Measurements from ENCODE around the gene CCDC136. TPM values are rescaled to one million over a fixed set of nuclear protein-coding genes. Genes with fewer than 3 reads are reported as not detected.

The CCDC136 gene
- polyA plus RNA-seq, 1 donor from 2014 or later = 0.85 TPM

- Mint-ChIP-seq H3K4me3 (no peak overlapping the region), H3K4me1 (no peaks in the 10 kb centered on the region), H3K27me3 (peaks cover 6% of the 10 kb centered on the region), H3K36me3 (no peaks in the 10 kb centered on the region), H3K27ac (no peak overlapping the region), H3K9me3 (no peaks in the 10 kb centered on the region)
Measured at GRCh38 chr7:128848289-128849155, 56.8 kb downstream of the CCDC136 start.

- Mint-ChIP-seq H3K36me3 (no peaks in the 10 kb centered on the region), H3K9me3 (no peaks in the 10 kb centered on the region), H3K27me3 (peaks cover 6% of the 10 kb centered on the region), H3K27ac (no peak overlapping the region), H3K4me1 (no peaks in the 10 kb centered on the region), H3K4me3 (no peak overlapping the region)
Measured at GRCh38 chr7:128849156-128849515, 57.4 kb downstream of the CCDC136 start.

GRCh38 chr7:128849804-128850490, 58.2 kb downstream of the CCDC136 start:
- Mint-ChIP-seq H3K27ac (no peak overlapping the region), H3K4me3 (no peak overlapping the region), H3K9me3 (no peaks in the 10 kb centered on the region), H3K36me3 (no peaks in the 10 kb centered on the region), H3K4me1 (no peaks in the 10 kb centered on the region), H3K27me3 (peaks cover 6% of the 10 kb centered on the region)

- Mint-ChIP-seq H3K9me3 (no peaks in the 10 kb centered on the region), H3K36me3 (no peaks in the 10 kb centered on the region), H3K27me3 (peaks cover 2% of the 10 kb centered on the region), H3K4me3 (no peak overlapping the region), H3K4me1 (no peaks in the 10 kb centered on the region), H3K27ac (no peak overlapping the region)
Measured at GRCh38 chr7:128852537-128853254, 60.9 kb downstream of the CCDC136 start.

- H3K9me3 Mint-ChIP-seq = no peaks in the 10 kb centered on the region
- H3K4me3 Mint-ChIP-seq = no peak overlapping the region
- no peaks in the 10 kb centered on the region for H3K36me3 Mint-ChIP-seq
Measured at GRCh38 chr7:128853799-128854198, 62.0 kb downstream of the CCDC136 start.

GRCh38 chr7:128854396-128854795, 62.6 kb downstream of the CCDC136 start:
- no peaks in the 10 kb centered on the region for H3K4me1 Mint-ChIP-seq
- no peak overlapping the region for H3K4me3 Mint-ChIP-seq
- H3K36me3 Mint-ChIP-seq = no peaks in the 10 kb centered on the region
- H3K27ac Mint-ChIP-seq = no peak overlapping the region
- H3K9me3 Mint-ChIP-seq = no peaks in the 10 kb centered on the region
- peaks cover 2% of the 10 kb centered on the region for H3K27me3 Mint-ChIP-seq

More at GRCh38 chr7:128853799-128854198, 62.0 kb downstream of the CCDC136 start:
- Mint-ChIP-seq H3K27me3 (peaks cover 2% of the 10 kb centered on the region), H3K4me1 (no peaks in the 10 kb centered on the region), H3K27ac (no peak overlapping the region)

- Mint-ChIP-seq H3K36me3 (no peaks in the 10 kb centered on the region), H3K27me3 (peaks cover 2% of the 10 kb centered on the region), H3K27ac (peak overlapping the region in 1 of 3 donors; percentile 46), H3K9me3 (no peaks in the 10 kb centered on the region), H3K4me3 (no peak overlapping the region), H3K4me1 (peaks cover 0 to 3% (median 2%) of the 10 kb centered on the region in 3 donors)
Measured at GRCh38 chr7:128855559-128855958, 63.8 kb downstream of the CCDC136 start.

- H3K27me3 Mint-ChIP-seq = peaks cover 2% of the 10 kb centered on the region
- H3K4me3 Mint-ChIP-seq = no peak overlapping the region
- peak overlapping the region in 1 of 3 donors; percentile 31 for H3K27ac Mint-ChIP-seq
- peaks cover 0 to 3% (median 2%) of the 10 kb centered on the region in 3 donors for H3K4me1 Mint-ChIP-seq
- no peaks in the 10 kb centered on the region for H3K36me3 Mint-ChIP-seq
- no peaks in the 10 kb centered on the region for H3K9me3 Mint-ChIP-seq
Measured at GRCh38 chr7:128856001-128856718, 64.4 kb downstream of the CCDC136 start.

GRCh38 chr7:128858380-128859231, 66.8 kb downstream of the CCDC136 start:
- H3K27ac Mint-ChIP-seq = no peak overlapping the region
- no peaks in the 10 kb centered on the region for H3K27me3 Mint-ChIP-seq
- H3K4me3 Mint-ChIP-seq = no peak overlapping the region
- no peaks in the 10 kb centered on the region for H3K36me3 Mint-ChIP-seq
- H3K4me1 Mint-ChIP-seq = peaks cover 10 to 16% (median 12%) of the 10 kb centered on the region in 3 donors
- no peaks in the 10 kb centered on the region for H3K9me3 Mint-ChIP-seq

GRCh38 chr7:128859232-128860157, 67.7 kb downstream of the CCDC136 start:
- Mint-ChIP-seq H3K9me3 (no peaks in the 10 kb centered on the region), H3K4me3 (no peak overlapping the region)

GRCh38 chr7:128860158-128861073, 68.6 kb downstream of the CCDC136 start:
- peaks cover 15 to 22% (median 20%) of the 10 kb centered on the region in 3 donors for H3K4me1 Mint-ChIP-seq
- no peaks in the 10 kb centered on the region for H3K27me3 Mint-ChIP-seq
- H3K36me3 Mint-ChIP-seq = peaks cover 6% of the 10 kb centered on the region
- H3K9me3 Mint-ChIP-seq = no peaks in the 10 kb centered on the region
- peak overlapping the region in 1 of 3 donors; percentile 59 for H3K27ac Mint-ChIP-seq
- peak overlapping the region in 1 of 4 donors; percentile 54 for H3K4me3 Mint-ChIP-seq

More at GRCh38 chr7:128859232-128860157, 67.7 kb downstream of the CCDC136 start:
- Mint-ChIP-seq H3K27ac (peak overlapping the region in 2 of 3 donors; percentile 29 to 59), H3K4me1 (peaks cover 15 to 18% (median 15%) of the 10 kb centered on the region in 3 donors), H3K36me3 (no peaks in the 10 kb centered on the region), H3K27me3 (no peaks in the 10 kb centered on the region)

GRCh38 chr7:128861957-128862570, 70.3 kb downstream of the CCDC136 start:
- no peaks in the 10 kb centered on the region for H3K9me3 Mint-ChIP-seq

More at GRCh38 chr7:128861957-128862570, 70.3 kb downstream of the CCDC136 start:
- Mint-ChIP-seq H3K4me1 (peaks cover 18 to 24% (median 20%) of the 10 kb centered on the region in 3 donors), H3K27ac (peak overlapping the region; percentile 96 to 100 (median 99)), H3K27me3 (no peaks in the 10 kb centered on the region), H3K36me3 (peaks cover 9% of the 10 kb centered on the region), H3K4me3 (peak overlapping the region; percentile 92 to 100 (median 97))
